IMR-90 (cell line): ENCODE results near the gene MEIS2.

ENCODE experiments used
- BHLHE40 ChIP-seq: fragments of 150-350 bp; IDR thresholded peaks from 2 replicates; pipeline ENCODE4 v1.6.1; 2016; ENCODE audit warnings: mild to moderate bottlenecking, low read depth, low read length
- CEBPB ChIP-seq: IDR thresholded peaks from 2 replicates; pipeline ENCODE4 v1.6.1; 2012; ENCODE audit warnings: low read depth, low read length, improper control_type of control experiment
- CTCF ChIP-seq: conservative IDR thresholded peaks from 2 replicates; pipeline ENCODE4 v1.5.1; 2012; ENCODE audit warnings: mild to moderate bottlenecking, low read depth, low read length, improper control_type of control experiment
- ELK1 ChIP-seq: fragments of 150-350 bp; IDR thresholded peaks from 2 replicates; pipeline ENCODE4 v1.6.1; 2016; ENCODE audit warnings: low read depth, mild to moderate bottlenecking, low read length, moderate library complexity, borderline replicate concordance
- MAFK ChIP-seq: IDR thresholded peaks from 2 replicates; pipeline ENCODE4 v1.6.1; 2012; ENCODE audit warnings: low read depth, low read length, improper control_type of control experiment
- MXI1 ChIP-seq: IDR thresholded peaks from 2 replicates; pipeline ENCODE4 v1.6.1; 2012; ENCODE audit warnings: low read depth, mild to moderate bottlenecking, low read length, moderate library complexity, borderline replicate concordance
- POLR2A ChIP-seq: IDR thresholded peaks from 2 replicates; pipeline ENCODE4 v1.6.1; 2012; ENCODE audit warnings: mild to moderate bottlenecking, low read depth, low read length
- RCOR1 ChIP-seq: IDR thresholded peaks from 2 replicates; pipeline ENCODE4 v1.6.1; 2012; ENCODE audit warnings: mild to moderate bottlenecking, low read length, improper control_type of control experiment; ENCODE audit not compliant: insufficient replicate concordance
- RFX5 ChIP-seq: IDR thresholded peaks from 2 replicates; pipeline ENCODE4 v1.8.0; 2012; ENCODE audit warnings: low read depth, mild to moderate bottlenecking, low read length, moderate library complexity

GRCh38 chr15:36882056-36882455, 218.3 kb downstream of the MEIS2 start:
- TF ChIP-seq CTCF (no peak), POLR2A (no peak), RCOR1 (no peak), RFX5 (no peak), CEBPB (no peak), ELK1 (no peak), MXI1 (no peak), MAFK (no peak), BHLHE40 (no peak)
